K562 (cell line): ENCODE measurements around the gene NDFIP1. TPM values are rescaled to one million over a fixed set of nuclear protein-coding genes. Genes with fewer than 3 reads are reported as not detected.

ENCODE experiments used
- GABPA ChIP-seq: fragments of 200-800 bp; sonication (Bioruptor generic); conservative IDR thresholded peaks from 2 replicates; pipeline ENCODE4 v1.6.1; 2016; ENCODE audit warnings: low read depth, missing genetic modification characterization, missing compliant biosample characterization
- HNRNPUL1 ChIP-seq: fragments of 200-400 bp; formaldehyde crosslinking; IDR thresholded peaks from 2 replicates; pipeline ENCODE4 v1.6.1; 2017; ENCODE audit warnings: low read length
- NUFIP1 ChIP-seq: fragments of 450-650 bp; IDR thresholded peaks from 2 replicates; pipeline ENCODE4 v1.6.1; 2018; ENCODE audit not compliant: partially characterized antibody
- POLR2A ChIP-seq: fragments of 450-650 bp; conservative IDR thresholded peaks from 2 replicates; pipeline ENCODE4 v1.6.1; 2016
- PURB ChIP-seq: sonication (generic); formaldehyde crosslinking; IDR thresholded peaks from 2 replicates; pipeline ENCODE4 v1.9.0; 2021; ENCODE audit warnings: low read depth, mild to moderate bottlenecking, missing genetic modification reagents
- SMC3 ChIP-seq: conservative IDR thresholded peaks from 2 replicates; pipeline ENCODE4 v1.6.1; 2011; ENCODE audit warnings: low read depth, low read length, improper control_type of control experiment; ENCODE audit not compliant: insufficient read depth
- STAT5B ChIP-seq: fragments of 250-450 bp; sonication (Bioruptor Pico); IDR thresholded peaks from 2 replicates; pipeline ENCODE4 v1.8.0; 2021; ENCODE audit warnings: mild to moderate bottlenecking, inconsistent platforms
- THRAP3 ChIP-seq: fragments of 450-650 bp; IDR thresholded peaks from 2 replicates; pipeline ENCODE4 v1.6.1; 2016; ENCODE audit warnings: mild to moderate bottlenecking, inconsistent platforms, borderline replicate concordance
- ZNF699 ChIP-seq: fragments of 250-450 bp; sonication (Bioruptor Pico); IDR thresholded peaks from 2 replicates; pipeline ENCODE4 v1.8.0; 2021; ENCODE audit warnings: mild to moderate bottlenecking, moderate library complexity; ENCODE audit not compliant: insufficient replicate concordance
- polyA plus RNA-seq, 8 experiments: library from polyadenylated mRNA; depleted of rRNA in 4 of 8; stranded (reverse) in 5 of 8; unstranded in 3 of 8; fragments of >200 nt; fragmentation: Nextera tagmentation in 2 of 8; fragmentation: Illumina TruSeq in 1 of 8; extraction: Ambion mirVana in 2 of 8; extraction: Trizol in 1 of 8; gene quantifications; 2 replicates each; pipeline versions ENCODE4 v1.2.1 to v1.2.3, GENCODE V29; 2011 to 2014; ENCODE audit warnings: inconsistent platforms in 1 of 8, missing spikeins in 1 of 8
- total RNA-seq, 7 experiments: library from RNA; depleted of rRNA in 6 of 7; stranded (reverse); fragments of >200 nt in 6 of 7; fragmentation: Illumina TruSeq in 2 of 7; extraction: Trizol in 2 of 7; gene quantifications; 2 replicates each; pipeline versions ENCODE4 v1.2.1 to v1.2.3, GENCODE V29; 2011 to 2021; ENCODE audit warnings: low replicate concordance in 1 of 7
- TF ChIP-seq, protein P1 (sequence below): fragments of 200-400 bp; formaldehyde crosslinking; IDR thresholded peaks from 2 replicates; pipeline ENCODE4 v1.6.1; 2017; ENCODE audit warnings: mild to moderate bottlenecking, low read depth, low read length, moderate library complexity
- TF ChIP-seq, protein P2 (sequence below): sonication (generic); formaldehyde crosslinking; IDR thresholded peaks from 2 replicates; pipeline ENCODE4 v1.8.0; 2022; ENCODE audit warnings: mild to moderate bottlenecking, missing genetic modification reagents
- TF ChIP-seq, protein P3 (sequence below): fragments of 250-450 bp; sonication (Bioruptor Pico); IDR thresholded peaks from 2 replicates; pipeline ENCODE4 v1.4.0; 2020; ENCODE audit warnings: mild to moderate bottlenecking, moderate library complexity, borderline replicate concordance
- TF ChIP-seq, protein P4 (sequence below): fragments of 450-650 bp; IDR thresholded peaks from 2 replicates; pipeline ENCODE4 v1.6.1; 2017; ENCODE audit warnings: antibody characterized with exemption
- TF ChIP-seq, protein P5 (sequence below), 2 experiments: fragments of 450-650 bp in 1 of 2; sonication (generic) in 1 of 2; formaldehyde crosslinking in 1 of 2; IDR thresholded peaks in 1 of 2; conservative IDR thresholded peaks in 1 of 2; 2 replicates each; pipeline versions ENCODE4 v1.6.1 to v1.8.1; 2016 to 2023; ENCODE audit warnings: mild to moderate bottlenecking in 2 of 2, moderate library complexity in 2 of 2, inconsistent platforms in 1 of 2, missing genetic modification reagents in 1 of 2
- TF ChIP-seq, protein P6 (sequence below): fragments of 250-450 bp; sonication (Bioruptor Pico); IDR thresholded peaks from 2 replicates; pipeline ENCODE4 v1.8.0; 2021; ENCODE audit warnings: moderate library complexity, mild to moderate bottlenecking, inconsistent platforms

The NDFIP1 gene
- total and polyA plus RNA-seq, 9 of the 15 experiments (the other 6 are each of a cell fraction or from before 2014, with no cell fraction given), result 5.3 to 37.5 (median 31.9) TPM

DNA sequence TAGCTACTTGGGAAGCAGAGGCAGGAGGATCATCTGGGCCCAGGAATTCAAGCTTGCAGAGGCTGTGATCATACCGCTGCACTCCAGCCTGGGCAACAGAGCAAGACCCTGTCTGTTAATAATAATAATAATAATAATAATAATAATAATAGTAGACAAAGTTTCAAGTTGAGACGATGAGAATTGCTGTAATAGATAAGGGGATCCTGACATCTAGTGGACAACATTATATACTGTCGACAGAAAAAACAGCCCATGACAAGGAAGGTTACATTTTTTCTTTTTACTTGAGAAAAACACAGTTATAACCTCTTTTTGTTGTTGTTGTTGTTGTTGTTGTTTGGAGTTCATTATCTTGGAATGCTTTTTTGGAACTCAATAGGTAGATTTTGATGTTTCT lies 35.3 kb downstream of the NDFIP1 start (continued):
- TF ChIP-seq, protein P1, sequence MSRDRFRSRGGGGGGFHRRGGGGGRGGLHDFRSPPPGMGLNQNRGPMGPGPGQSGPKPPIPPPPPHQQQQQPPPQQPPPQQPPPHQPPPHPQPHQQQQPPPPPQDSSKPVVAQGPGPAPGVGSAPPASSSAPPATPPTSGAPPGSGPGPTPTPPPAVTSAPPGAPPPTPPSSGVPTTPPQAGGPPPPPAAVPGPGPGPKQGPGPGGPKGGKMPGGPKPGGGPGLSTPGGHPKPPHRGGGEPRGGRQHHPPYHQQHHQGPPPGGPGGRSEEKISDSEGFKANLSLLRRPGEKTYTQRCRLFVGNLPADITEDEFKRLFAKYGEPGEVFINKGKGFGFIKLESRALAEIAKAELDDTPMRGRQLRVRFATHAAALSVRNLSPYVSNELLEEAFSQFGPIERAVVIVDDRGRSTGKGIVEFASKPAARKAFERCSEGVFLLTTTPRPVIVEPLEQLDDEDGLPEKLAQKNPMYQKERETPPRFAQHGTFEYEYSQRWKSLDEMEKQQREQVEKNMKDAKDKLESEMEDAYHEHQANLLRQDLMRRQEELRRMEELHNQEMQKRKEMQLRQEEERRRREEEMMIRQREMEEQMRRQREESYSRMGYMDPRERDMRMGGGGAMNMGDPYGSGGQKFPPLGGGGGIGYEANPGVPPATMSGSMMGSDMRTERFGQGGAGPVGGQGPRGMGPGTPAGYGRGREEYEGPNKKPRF, result no peak
- TF ChIP-seq NUFIP1 (no peak), STAT5B (CRISPR knock-in tag) (no peak), PURB (CRISPR knock-in tag) (no peak), POLR2A (no peak), SMC3 (0 out of 2 replicates have a peak, but pooled peaks have one; percentile 29), THRAP3 (no peak), HNRNPUL1 (no peak), ZNF699 (CRISPR knock-in tag) (no peak), GABPA (tag) (no peak)
- TF ChIP-seq, protein P2, sequence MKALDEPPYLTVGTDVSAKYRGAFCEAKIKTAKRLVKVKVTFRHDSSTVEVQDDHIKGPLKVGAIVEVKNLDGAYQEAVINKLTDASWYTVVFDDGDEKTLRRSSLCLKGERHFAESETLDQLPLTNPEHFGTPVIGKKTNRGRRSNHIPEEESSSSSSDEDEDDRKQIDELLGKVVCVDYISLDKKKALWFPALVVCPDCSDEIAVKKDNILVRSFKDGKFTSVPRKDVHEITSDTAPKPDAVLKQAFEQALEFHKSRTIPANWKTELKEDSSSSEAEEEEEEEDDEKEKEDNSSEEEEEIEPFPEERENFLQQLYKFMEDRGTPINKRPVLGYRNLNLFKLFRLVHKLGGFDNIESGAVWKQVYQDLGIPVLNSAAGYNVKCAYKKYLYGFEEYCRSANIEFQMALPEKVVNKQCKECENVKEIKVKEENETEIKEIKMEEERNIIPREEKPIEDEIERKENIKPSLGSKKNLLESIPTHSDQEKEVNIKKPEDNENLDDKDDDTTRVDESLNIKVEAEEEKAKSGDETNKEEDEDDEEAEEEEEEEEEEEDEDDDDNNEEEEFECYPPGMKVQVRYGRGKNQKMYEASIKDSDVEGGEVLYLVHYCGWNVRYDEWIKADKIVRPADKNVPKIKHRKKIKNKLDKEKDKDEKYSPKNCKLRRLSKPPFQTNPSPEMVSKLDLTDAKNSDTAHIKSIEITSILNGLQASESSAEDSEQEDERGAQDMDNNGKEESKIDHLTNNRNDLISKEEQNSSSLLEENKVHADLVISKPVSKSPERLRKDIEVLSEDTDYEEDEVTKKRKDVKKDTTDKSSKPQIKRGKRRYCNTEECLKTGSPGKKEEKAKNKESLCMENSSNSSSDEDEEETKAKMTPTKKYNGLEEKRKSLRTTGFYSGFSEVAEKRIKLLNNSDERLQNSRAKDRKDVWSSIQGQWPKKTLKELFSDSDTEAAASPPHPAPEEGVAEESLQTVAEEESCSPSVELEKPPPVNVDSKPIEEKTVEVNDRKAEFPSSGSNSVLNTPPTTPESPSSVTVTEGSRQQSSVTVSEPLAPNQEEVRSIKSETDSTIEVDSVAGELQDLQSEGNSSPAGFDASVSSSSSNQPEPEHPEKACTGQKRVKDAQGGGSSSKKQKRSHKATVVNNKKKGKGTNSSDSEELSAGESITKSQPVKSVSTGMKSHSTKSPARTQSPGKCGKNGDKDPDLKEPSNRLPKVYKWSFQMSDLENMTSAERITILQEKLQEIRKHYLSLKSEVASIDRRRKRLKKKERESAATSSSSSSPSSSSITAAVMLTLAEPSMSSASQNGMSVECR (CRISPR knock-in tag), result no peak
- TF ChIP-seq, protein P3, sequence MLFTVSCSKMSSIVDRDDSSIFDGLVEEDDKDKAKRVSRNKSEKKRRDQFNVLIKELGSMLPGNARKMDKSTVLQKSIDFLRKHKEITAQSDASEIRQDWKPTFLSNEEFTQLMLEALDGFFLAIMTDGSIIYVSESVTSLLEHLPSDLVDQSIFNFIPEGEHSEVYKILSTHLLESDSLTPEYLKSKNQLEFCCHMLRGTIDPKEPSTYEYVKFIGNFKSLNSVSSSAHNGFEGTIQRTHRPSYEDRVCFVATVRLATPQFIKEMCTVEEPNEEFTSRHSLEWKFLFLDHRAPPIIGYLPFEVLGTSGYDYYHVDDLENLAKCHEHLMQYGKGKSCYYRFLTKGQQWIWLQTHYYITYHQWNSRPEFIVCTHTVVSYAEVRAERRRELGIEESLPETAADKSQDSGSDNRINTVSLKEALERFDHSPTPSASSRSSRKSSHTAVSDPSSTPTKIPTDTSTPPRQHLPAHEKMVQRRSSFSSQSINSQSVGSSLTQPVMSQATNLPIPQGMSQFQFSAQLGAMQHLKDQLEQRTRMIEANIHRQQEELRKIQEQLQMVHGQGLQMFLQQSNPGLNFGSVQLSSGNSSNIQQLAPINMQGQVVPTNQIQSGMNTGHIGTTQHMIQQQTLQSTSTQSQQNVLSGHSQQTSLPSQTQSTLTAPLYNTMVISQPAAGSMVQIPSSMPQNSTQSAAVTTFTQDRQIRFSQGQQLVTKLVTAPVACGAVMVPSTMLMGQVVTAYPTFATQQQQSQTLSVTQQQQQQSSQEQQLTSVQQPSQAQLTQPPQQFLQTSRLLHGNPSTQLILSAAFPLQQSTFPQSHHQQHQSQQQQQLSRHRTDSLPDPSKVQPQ (CRISPR knock-in tag), result no peak
- TF ChIP-seq, protein P4, sequence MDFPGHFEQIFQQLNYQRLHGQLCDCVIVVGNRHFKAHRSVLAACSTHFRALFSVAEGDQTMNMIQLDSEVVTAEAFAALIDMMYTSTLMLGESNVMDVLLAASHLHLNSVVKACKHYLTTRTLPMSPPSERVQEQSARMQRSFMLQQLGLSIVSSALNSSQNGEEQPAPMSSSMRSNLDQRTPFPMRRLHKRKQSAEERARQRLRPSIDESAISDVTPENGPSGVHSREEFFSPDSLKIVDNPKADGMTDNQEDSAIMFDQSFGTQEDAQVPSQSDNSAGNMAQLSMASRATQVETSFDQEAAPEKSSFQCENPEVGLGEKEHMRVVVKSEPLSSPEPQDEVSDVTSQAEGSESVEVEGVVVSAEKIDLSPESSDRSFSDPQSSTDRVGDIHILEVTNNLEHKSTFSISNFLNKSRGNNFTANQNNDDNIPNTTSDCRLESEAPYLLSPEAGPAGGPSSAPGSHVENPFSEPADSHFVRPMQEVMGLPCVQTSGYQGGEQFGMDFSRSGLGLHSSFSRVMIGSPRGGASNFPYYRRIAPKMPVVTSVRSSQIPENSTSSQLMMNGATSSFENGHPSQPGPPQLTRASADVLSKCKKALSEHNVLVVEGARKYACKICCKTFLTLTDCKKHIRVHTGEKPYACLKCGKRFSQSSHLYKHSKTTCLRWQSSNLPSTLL, result no peak
- TF ChIP-seq, protein P5, sequence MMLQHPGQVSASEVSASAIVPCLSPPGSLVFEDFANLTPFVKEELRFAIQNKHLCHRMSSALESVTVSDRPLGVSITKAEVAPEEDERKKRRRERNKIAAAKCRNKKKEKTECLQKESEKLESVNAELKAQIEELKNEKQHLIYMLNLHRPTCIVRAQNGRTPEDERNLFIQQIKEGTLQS (IDR thresholded peaks at IDR 0.05), result no peak
- TF ChIP-seq, protein P5 (CRISPR knock-in tag; conservative IDR thresholded peaks at IDR 0.05), result no peak
- TF ChIP-seq, protein P6, sequence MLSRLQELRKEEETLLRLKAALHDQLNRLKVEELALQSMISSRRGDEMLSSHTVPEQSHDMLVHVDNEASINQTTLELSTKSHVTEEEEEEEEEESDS (CRISPR knock-in tag), result no peak
